NCI-H1436 treated with DMSO at 0.1 percent for 48 hours (cell line): ENCODE measurements around the gene NOTCH3.

Experiments
- DNase-seq: peaks from one replicate; lab custom pipeline; 2025; lab: John Stamatoyannopoulos, UW

The NOTCH3 gene

GRCh38 chr19:15236886-15237285 is 36.1 kb upstream of the NOTCH3 start:
- no peak for DNase-seq

GRCh38 chr19:15235781-15236180 is 35.0 kb upstream of the NOTCH3 start:
- no peak for DNase-seq

- DNase-seq: no peak
Measured at GRCh38 chr19:15234431-15235130, 33.8 kb upstream of the NOTCH3 start.

GRCh38 chr19:15231271-15231670 is 30.5 kb upstream of the NOTCH3 start:
- no peak for DNase-seq

- no peak for DNase-seq
Measured at GRCh38 chr19:15227261-15227660, 26.5 kb upstream of the NOTCH3 start.

GRCh38 chr19:15225760-15226159 is 25.0 kb upstream of the NOTCH3 start:
- DNase-seq: no peak

GRCh38 chr19:15223649-15224361 is 23.0 kb upstream of the NOTCH3 start:
- DNase-seq: no peak

- peak; percentile 86 for DNase-seq
Measured at GRCh38 chr19:15222738-15223648, 22.2 kb upstream of the NOTCH3 start.

- no peak for DNase-seq
Measured at GRCh38 chr19:15220833-15221232, 20.0 kb upstream of the NOTCH3 start.

- DNase-seq: no peak
Measured at GRCh38 chr19:15218501-15218900, 17.7 kb upstream of the NOTCH3 start.

GRCh38 chr19:15216363-15216762 is 15.6 kb upstream of the NOTCH3 start:
- no peak for DNase-seq

GRCh38 chr19:15213715-15214381 is 13.1 kb upstream of the NOTCH3 start:
- DNase-seq: no peak

GRCh38 chr19:15212711-15213110 is 11.9 kb upstream of the NOTCH3 start:
- DNase-seq: no peak

- DNase-seq: no peak
Measured at GRCh38 chr19:15210323-15210781, 9.6 kb upstream of the NOTCH3 start.

GRCh38 chr19:15201374-15202023 is 704 bp upstream of the NOTCH3 start:
- no peak for DNase-seq

- DNase-seq: no peak
Measured at GRCh38 chr19:15199661-15200552, 888 bp downstream of the NOTCH3 start.

- no peak for DNase-seq
Measured at GRCh38 chr19:15198951-15199660, 1.7 kb downstream of the NOTCH3 start.

GRCh38 chr19:15197942-15198341 is 2.9 kb downstream of the NOTCH3 start:
- no peak for DNase-seq

GRCh38 chr19:15197275-15197941 is 3.4 kb downstream of the NOTCH3 start:
- no peak for DNase-seq
